Activated T-helper 2 cell treated with anti-CD3 and anti-CD28 coated beads, Interferon-gamma antibody, Interleukin-2, Interleukin-4, amounts not matched to agents 10 μg/mL and 5 μg/mL and 100 μg/mL, durations not matched to agents 14 hours and 24 hours and 36 hours (primary cell): Measurements from ENCODE around the gene NINL. TPM values are rescaled to one million over a fixed set of nuclear protein-coding genes. Genes with fewer than 3 reads are reported as not detected.

Experiments used
- DNase-seq: peaks from one replicate; pipeline ENCODE4 v3.0.0; 2021; ENCODE audit warnings: low spot score
- H3K27ac Mint-ChIP-seq: one replicate; pipeline ENCODE4 v1.8.0; 2021; ENCODE audit warnings: mixed read lengths
- H3K27me3 Mint-ChIP-seq: one replicate; pipeline ENCODE4 v1.8.0; 2021; ENCODE audit warnings: low read depth, mixed read lengths
- H3K36me3 Mint-ChIP-seq: one replicate; pipeline ENCODE4 v1.8.0; 2021; ENCODE audit warnings: low read depth, mixed read lengths
- H3K4me1 Mint-ChIP-seq: one replicate; pipeline ENCODE4 v1.8.0; 2021; ENCODE audit warnings: low read depth, mixed read lengths
- H3K4me3 Mint-ChIP-seq: one replicate; pipeline ENCODE4 v1.8.0; 2021; ENCODE audit warnings: low read depth, mild to moderate bottlenecking, moderate library complexity, mixed read lengths
- H3K9me3 Mint-ChIP-seq: one replicate; pipeline ENCODE4 v1.8.0; 2021; ENCODE audit warnings: mixed read lengths
- intact Hi-C: fragments of 100-400 bp; cut with micrococcal nuclease; formaldehyde crosslinking; loops from one replicate; pipeline ENCODE4 v1.15.1; 2023
- total RNA-seq: library from RNA; stranded (reverse); gene quantifications from 2 replicates; pipeline ENCODE4 v1.2.3, GENCODE V29; 2022

NINL gene
- total RNA-seq, 1 donor from 2014 or later = 6.9 TPM

GRCh38 chr20:25498280-25498606 is 87.1 kb downstream of the NINL start:
- Mint-ChIP-seq H3K27ac (no peak overlapping the region), H3K4me1 (no peaks in the 10 kb centered on the region), H3K36me3 (no peaks in the 10 kb centered on the region), H3K9me3 (no peaks in the 10 kb centered on the region), H3K27me3 (no peaks in the 10 kb centered on the region), H3K4me3 (no peak overlapping the region)
- DNase-seq = no peak
- intact Hi-C loops = no loop called here

DNA sequence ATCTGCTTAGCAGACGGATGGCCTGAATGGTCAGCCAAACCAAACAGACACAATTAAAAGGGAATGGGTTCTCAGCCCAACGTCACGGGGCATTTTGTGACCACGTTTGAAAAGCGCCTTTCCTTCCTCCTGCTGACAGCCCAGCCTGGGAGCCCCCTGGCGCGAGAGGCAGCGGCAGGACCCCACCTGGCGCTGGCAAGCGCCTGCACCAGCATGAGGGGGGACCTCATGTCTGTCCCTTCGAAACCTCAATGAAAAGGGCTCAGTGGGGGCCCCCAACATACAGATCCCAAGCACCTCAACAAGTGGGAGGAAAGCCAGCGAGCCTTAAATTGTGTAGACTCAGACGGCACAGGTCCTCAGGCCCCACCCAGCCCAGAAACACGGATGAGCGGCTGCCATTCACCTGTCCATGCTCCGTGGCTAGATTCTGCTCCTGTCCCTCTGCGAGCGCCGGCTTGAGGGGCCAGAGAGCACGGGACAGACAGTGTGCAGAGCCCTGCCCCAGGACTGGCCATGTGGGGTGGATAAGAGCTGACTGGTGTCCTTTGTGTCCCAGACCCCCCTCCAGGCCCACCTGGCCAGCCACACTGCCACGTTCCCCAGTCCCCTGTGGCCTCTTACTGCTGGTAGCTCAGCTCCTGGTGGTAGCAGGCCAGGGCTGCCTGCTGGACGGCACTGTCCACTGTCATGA is 87.6 kb downstream of the NINL start:
- no peak overlapping the region for H3K27ac Mint-ChIP-seq
- H3K4me3 Mint-ChIP-seq = no peak overlapping the region
- no peaks in the 10 kb centered on the region for H3K36me3 Mint-ChIP-seq
- DNase-seq = no peak
- H3K4me1 Mint-ChIP-seq = no peaks in the 10 kb centered on the region
- no peaks in the 10 kb centered on the region for H3K27me3 Mint-ChIP-seq
- intact Hi-C loops = no loop called here
- H3K9me3 Mint-ChIP-seq = no peaks in the 10 kb centered on the region

DNA sequence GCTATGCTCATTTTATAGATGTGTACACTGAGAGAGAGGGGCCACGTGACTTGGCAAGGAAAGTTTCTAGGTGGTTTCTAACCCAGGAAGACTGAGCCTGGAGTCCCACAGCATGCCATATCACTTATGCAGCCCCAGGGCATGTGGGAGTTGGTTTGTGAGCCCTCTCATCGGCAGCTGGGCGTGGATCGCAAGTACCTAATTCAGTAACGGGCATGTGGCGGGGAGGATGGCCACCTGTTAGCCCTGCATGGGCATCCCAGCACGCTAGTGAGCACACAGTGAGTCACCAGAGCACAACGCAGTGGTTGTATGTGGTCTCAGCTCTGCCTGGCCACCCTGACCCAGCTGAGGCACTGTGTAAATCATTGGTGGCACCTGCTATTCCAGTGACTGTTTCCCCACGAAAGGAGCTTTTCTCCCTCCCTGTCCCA is 88.3 kb downstream of the NINL start:
- Mint-ChIP-seq H3K4me3 (no peak overlapping the region), H3K27ac (no peak overlapping the region), H3K4me1 (no peaks in the 10 kb centered on the region), H3K27me3 (no peaks in the 10 kb centered on the region), H3K9me3 (no peaks in the 10 kb centered on the region), H3K36me3 (no peaks in the 10 kb centered on the region)
- intact Hi-C loops = no loop called here
- no peak for DNase-seq

- Mint-ChIP-seq H3K27me3 (no peaks in the 10 kb centered on the region), H3K27ac (no peak overlapping the region), H3K9me3 (no peaks in the 10 kb centered on the region), H3K4me3 (no peak overlapping the region), H3K4me1 (no peaks in the 10 kb centered on the region), H3K36me3 (no peaks in the 10 kb centered on the region)
- DNase-seq = no peak
- intact Hi-C loops = no loop called here
Observed at GRCh38 chr20:25496165-25496967, 89.0 kb downstream of the NINL start.

GRCh38 chr20:25495189-25495824 is 90.0 kb downstream of the NINL start:
- Mint-ChIP-seq H3K27me3 (no peaks in the 10 kb centered on the region), H3K27ac (no peak overlapping the region), H3K4me1 (no peaks in the 10 kb centered on the region), H3K4me3 (no peak overlapping the region), H3K36me3 (no peaks in the 10 kb centered on the region), H3K9me3 (no peaks in the 10 kb centered on the region)
- intact Hi-C loops = no loop called here
- no peak for DNase-seq

GRCh38 chr20:25494506-25495188 is 90.7 kb downstream of the NINL start:
- Mint-ChIP-seq H3K27ac (no peak overlapping the region), H3K27me3 (no peaks in the 10 kb centered on the region), H3K9me3 (no peaks in the 10 kb centered on the region), H3K4me1 (no peaks in the 10 kb centered on the region), H3K4me3 (no peak overlapping the region), H3K36me3 (no peaks in the 10 kb centered on the region)
- DNase-seq = no peak
- intact Hi-C loops = no loop called here

DNA sequence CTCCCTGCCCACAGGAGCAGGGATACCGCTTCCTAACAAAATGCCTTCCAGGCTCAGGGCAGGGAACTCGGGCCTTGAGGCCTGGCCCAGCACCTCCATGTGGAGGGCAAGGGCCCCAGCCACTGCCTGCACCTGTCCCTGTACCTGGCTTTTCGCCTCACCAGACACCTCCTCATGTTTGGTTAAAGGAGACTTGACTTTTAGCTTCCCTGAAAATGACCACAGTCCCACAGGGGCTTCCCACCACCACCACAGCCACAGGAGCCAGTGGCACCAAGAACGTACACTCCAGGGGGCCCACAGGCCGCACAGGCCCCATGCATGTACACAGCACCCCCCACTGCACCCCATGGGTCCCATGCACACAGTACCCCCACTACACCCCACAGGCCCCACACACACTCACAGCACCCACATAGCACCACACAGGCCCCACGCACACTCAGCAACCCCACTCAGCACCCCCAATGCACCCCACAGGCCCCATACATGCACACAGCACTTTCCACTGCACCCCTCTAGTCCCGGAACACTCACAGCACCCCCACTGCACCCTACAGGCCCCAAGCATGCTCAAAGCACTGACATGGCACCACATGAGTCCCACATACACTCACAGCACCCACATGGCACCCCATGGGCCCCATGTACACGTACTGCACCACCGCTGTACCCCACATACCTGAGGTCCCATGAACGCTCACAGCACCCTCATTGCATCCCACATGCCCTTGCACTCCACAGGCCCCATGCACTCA is 91.4 kb downstream of the NINL start:
- intact Hi-C loops = no loop called here
- no peaks in the 10 kb centered on the region for H3K9me3 Mint-ChIP-seq
- no peaks in the 10 kb centered on the region for H3K4me1 Mint-ChIP-seq
- no peak overlapping the region for H3K27ac Mint-ChIP-seq
- no peak for DNase-seq
- no peaks in the 10 kb centered on the region for H3K27me3 Mint-ChIP-seq
- H3K36me3 Mint-ChIP-seq = no peaks in the 10 kb centered on the region
- H3K4me3 Mint-ChIP-seq = no peak overlapping the region

DNA sequence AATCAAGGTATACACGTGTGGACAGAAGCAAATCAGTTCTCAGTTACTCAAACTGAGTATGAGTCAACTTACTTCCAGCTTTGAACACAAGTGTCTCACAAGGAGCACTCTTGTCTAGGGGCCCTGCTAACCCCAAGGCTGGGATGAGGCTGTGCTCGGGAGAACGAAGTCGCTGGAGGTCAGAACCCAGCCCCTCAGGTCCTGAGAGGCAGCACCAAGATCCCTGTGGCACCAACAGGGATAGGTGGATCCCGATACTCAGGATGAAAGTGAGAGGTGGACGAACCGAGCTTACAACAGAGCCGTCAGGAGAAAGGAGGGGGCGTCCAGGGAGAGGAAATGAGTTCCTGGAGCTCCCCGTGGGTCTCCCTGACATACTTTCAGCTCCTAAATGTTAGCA is 92.2 kb downstream of the NINL start:
- H3K4me3 Mint-ChIP-seq = no peak overlapping the region
- no peak for DNase-seq
- H3K4me1 Mint-ChIP-seq = no peaks in the 10 kb centered on the region
- no peak overlapping the region for H3K27ac Mint-ChIP-seq
- H3K9me3 Mint-ChIP-seq = no peaks in the 10 kb centered on the region
- intact Hi-C loops = no loop called here
- H3K27me3 Mint-ChIP-seq = no peaks in the 10 kb centered on the region
- no peaks in the 10 kb centered on the region for H3K36me3 Mint-ChIP-seq

GRCh38 chr20:25491446-25492038 is 93.8 kb downstream of the NINL start:
- Mint-ChIP-seq H3K27ac (no peak overlapping the region), H3K4me3 (no peak overlapping the region), H3K27me3 (no peaks in the 10 kb centered on the region), H3K9me3 (no peaks in the 10 kb centered on the region), H3K36me3 (no peaks in the 10 kb centered on the region), H3K4me1 (peaks cover under 1% of the 10 kb centered on the region)
- intact Hi-C loops = no loop called here
- no peak for DNase-seq

- H3K36me3 Mint-ChIP-seq = no peaks in the 10 kb centered on the region
- DNase-seq = no peak
- H3K4me1 Mint-ChIP-seq = peaks cover 5% of the 10 kb centered on the region
- H3K27me3 Mint-ChIP-seq = no peaks in the 10 kb centered on the region
- H3K9me3 Mint-ChIP-seq = no peaks in the 10 kb centered on the region
- intact Hi-C loops = no loop called here
- no peak overlapping the region for H3K27ac Mint-ChIP-seq
- H3K4me3 Mint-ChIP-seq = no peak overlapping the region
Observed at GRCh38 chr20:25490656-25491445, 94.5 kb downstream of the NINL start.

GRCh38 chr20:25489221-25489871 is 96.0 kb downstream of the NINL start:
- Mint-ChIP-seq H3K9me3 (no peaks in the 10 kb centered on the region), H3K27ac (no peak overlapping the region), H3K36me3 (no peaks in the 10 kb centered on the region), H3K4me1 (peaks cover 14% of the 10 kb centered on the region), H3K27me3 (no peaks in the 10 kb centered on the region), H3K4me3 (no peak overlapping the region)
- no peak for DNase-seq
- intact Hi-C loops = no loop called here
